Endothelial cell of umbilical vein (primary cell): Measurements from ENCODE around the gene CERS6. TPM values are rescaled to one million over a fixed set of nuclear protein-coding genes. Genes with fewer than 3 reads are reported as not detected.

Experiments
- BruUV-seq: library from RNA; stranded (reverse); fragments of 400-500 nt; replicated peaks from 2 replicates; lab custom pipeline; 2021; lab: Mats Ljungman, UMichigan
- CTCF ChIA-PET: fragments of 300-600, 350-600 bp; sonication (Branson Sonifier 250); formaldehyde crosslinking; loops from one replicate; lab custom pipeline; 2021; ENCODE audit warnings: antibody characterized with exemption, inconsistent platforms; lab: Charles Lee
- POLR2A ChIA-PET: fragments of 300-600, 350-600 bp; sonication (Branson Sonifier 250); formaldehyde crosslinking; loops from one replicate; lab custom pipeline; 2021; ENCODE audit warnings: antibody characterized with exemption, inconsistent platforms; lab: Charles Lee
- DNase-seq: peaks from one replicate; pipeline ENCODE4 v3.0.0-alpha.2; 2011; ENCODE audit warnings: low read depth, low spot score
- FAIRE-seq: peaks from 2 replicates; lab custom pipeline; 2011; peaks lifted over from hg19 to GRCh38; lab: Jason Lieb, UNC
- H2AFZ ChIP-seq: 2 replicates; pipeline ENCODE4 v1.6.0; 2012; ENCODE audit warnings: low read depth, low read length, control low read depth, inconsistent platforms
- H3K27ac ChIP-seq: 2 replicates; pipeline ENCODE4 v1.5.1; 2011; ENCODE audit warnings: low read depth, mild to moderate bottlenecking, control low read depth, low read length, moderate library complexity; ENCODE audit not compliant: insufficient read depth
- H3K27me3 ChIP-seq, 2 experiments: 2 replicates each; pipeline versions ENCODE4 v1.6.0 to v1.6.1; 2011; ENCODE audit warnings: low read length in 2 of 2, mixed read lengths in 1 of 2; ENCODE audit not compliant: control insufficient read depth in 2 of 2, insufficient read depth in 2 of 2
- H3K36me3 ChIP-seq, 2 experiments: 2 replicates in 1 of 2; 3 replicates in 1 of 2; pipeline ENCODE4 v1.5.1; 2011; ENCODE audit warnings: low read length in 2 of 2, mild to moderate bottlenecking in 1 of 2, moderate library complexity in 1 of 2; ENCODE audit not compliant: control insufficient read depth in 2 of 2, insufficient read depth in 2 of 2; ENCODE audit errors: extremely low read depth in 1 of 2
- H3K4me1 ChIP-seq: 3 replicates; pipeline ENCODE4 v1.5.1; 2011; ENCODE audit warnings: mild to moderate bottlenecking, low read length; ENCODE audit not compliant: control insufficient read depth, insufficient read depth; ENCODE audit errors: extremely low read depth
- H3K4me2 ChIP-seq: 2 replicates; pipeline ENCODE4 v1.6.1; 2011; ENCODE audit warnings: low read length, control low read depth, mixed read lengths; ENCODE audit not compliant: insufficient read depth
- H3K4me3 ChIP-seq, 3 experiments: fragments of 200-600 bp in 1 of 3; sonication (generic), shearing (Covaris generic) in 1 of 3; replicated peaks in 1 of 3; 2 replicates each; pipeline ENCODE4 v1.5.1; 2011 to 2016; ENCODE audit warnings: control low read depth in 3 of 3, low read length in 3 of 3, mild to moderate bottlenecking in 2 of 3, inconsistent platforms in 1 of 3, low read depth in 1 of 3, moderate library complexity in 1 of 3; ENCODE audit not compliant: insufficient read depth in 1 of 3
- H3K79me2 ChIP-seq: 2 replicates; pipeline ENCODE4 v1.6.0; 2012; ENCODE audit warnings: low read length, inconsistent platforms; ENCODE audit not compliant: control insufficient read depth, insufficient read depth
- H3K9ac ChIP-seq: replicated peaks from 2 replicates; pipeline ENCODE3; 2011; ENCODE audit warnings: low read length, control low read depth; ENCODE audit not compliant: insufficient read depth; ENCODE audit errors: extremely low read depth
- H3K9me1 ChIP-seq: replicated peaks from 3 replicates; pipeline ENCODE4 v1.6.0; 2011; ENCODE audit warnings: mild to moderate bottlenecking, low read length; ENCODE audit not compliant: control insufficient read depth, insufficient read depth; ENCODE audit errors: extremely low read depth
- H3K9me3 ChIP-seq: replicated peaks from 2 replicates; pipeline ENCODE4 v1.5.1; 2012; ENCODE audit warnings: low read length, inconsistent platforms; ENCODE audit not compliant: control insufficient read depth, insufficient read depth
- H4K20me1 ChIP-seq: replicated peaks from 2 replicates; pipeline ENCODE3; 2011; ENCODE audit warnings: mild to moderate bottlenecking, low read length; ENCODE audit not compliant: control insufficient read depth, insufficient read depth; ENCODE audit errors: extremely low read depth
- CTCF ChIP-seq, 2 donors: IDR thresholded peaks; 1 replicate in 1 of 2; 2 replicates in 1 of 2; pipeline ENCODE4 v1.5.1; 2011; ENCODE audit warnings: low read length in 2 of 2, mild to moderate bottlenecking in 2 of 2, moderate library complexity in 2 of 2, control low read depth in 1 of 2, inconsistent platforms in 1 of 2, low read depth in 1 of 2; ENCODE audit not compliant: insufficient read depth in 1 of 2; ENCODE audit errors: extremely low read depth in 1 of 2
- EZH2 ChIP-seq: IDR thresholded peaks from 2 replicates; pipeline ENCODE4 v1.6.1; 2012; ENCODE audit warnings: borderline replicate concordance, low read depth, mild to moderate bottlenecking, moderate library complexity, low read length, inconsistent platforms; ENCODE audit not compliant: severe bottlenecking
- FOS ChIP-seq: IDR thresholded peaks from 2 replicates; pipeline ENCODE4 v1.6.1; 2011; ENCODE audit warnings: mild to moderate bottlenecking, low read length, moderate library complexity, borderline replicate concordance; ENCODE audit not compliant: insufficient read depth
- GATA2 ChIP-seq: IDR thresholded peaks from 2 replicates; pipeline ENCODE4 v1.7.0; 2011; ENCODE audit warnings: low read depth, mild to moderate bottlenecking, moderate library complexity, mixed read lengths, low read length; ENCODE audit not compliant: insufficient read length, insufficient read depth
- JUN ChIP-seq: IDR thresholded peaks from 2 replicates; pipeline ENCODE4 v1.6.1; 2011; ENCODE audit warnings: borderline replicate concordance, low read depth; ENCODE audit not compliant: insufficient read length, insufficient read depth
- MAX ChIP-seq: IDR thresholded peaks from 2 replicates; pipeline ENCODE4 v1.6.1; 2011; ENCODE audit not compliant: insufficient read depth, insufficient read length
- MYC ChIP-seq: IDR thresholded peaks from one replicate; pipeline ENCODE4 v1.6.1; 2011; ENCODE audit warnings: mild to moderate bottlenecking, low read depth, low read length
- POLR2A ChIP-seq: IDR thresholded peaks from 2 replicates; pipeline ENCODE4 v1.6.1; 2012; ENCODE audit warnings: low read depth, mild to moderate bottlenecking, control low read depth, low read length
- POLR2AphosphoS5 ChIP-seq: IDR thresholded peaks from 2 replicates; pipeline ENCODE4 v1.6.1; 2012; ENCODE audit warnings: low read depth, mild to moderate bottlenecking, control low read depth, low read length, moderate library complexity; ENCODE audit not compliant: insufficient read depth
- dilution Hi-C: fragments of 300-500 bp; cut with MboI; formaldehyde crosslinking; loops from one replicate; pipeline ENCODE4 v1.15.0; 2019; ENCODE audit warnings: low sequenced_read_pairs; ENCODE audit not compliant: extremely low pct_ligation_motif_present
- intact Hi-C: fragments of 100-400 bp; cut with micrococcal nuclease; formaldehyde crosslinking; loops from one replicate; pipeline ENCODE4 v1.10.0; 2022
- polyA plus RNA-seq, 4 experiments: library from polyadenylated mRNA; depleted of rRNA in 3 of 4; stranded (reverse) in 3 of 4; unstranded in 1 of 4; fragments of >200 nt; gene quantifications; 2 replicates each; pipeline versions ENCODE4 v1.2.1 to v1.2.3, GENCODE V29; 2011 to 2012; ENCODE audit warnings: missing spikeins in 1 of 4
- total RNA-seq: library from RNA; stranded (reverse); gene quantifications from 2 replicates; pipeline ENCODE4 v1.2.3, GENCODE V29; 2021

Gene CERS6
- total and polyA plus RNA-seq, 2 donors (not counting 3 experiments of a cell fraction or from before 2014, with no cell fraction given): 2.7 to 11.7 TPM

GRCh38 chr2:168612719-168613118 is 156.6 kb downstream of the CERS6 start:
- no peaks in the 10 kb centered on the region for H3K36me3 ChIP-seq
- intact Hi-C loops (no loop called here), dilution Hi-C loops (no loop called here)
- H3K9me1 ChIP-seq: no peaks in the 10 kb centered on the region
- H3K27ac ChIP-seq: no peak overlapping the region
- no peak overlapping the region for H3K9ac ChIP-seq
- no peak for TF ChIP-seq MAX
- no peak for TF ChIP-seq FOS
- no peak for TF ChIP-seq EZH2
- TF ChIP-seq MYC: no peak
- no peak for TF ChIP-seq POLR2AphosphoS5
- TF ChIP-seq JUN: no peak
- TF ChIP-seq CTCF (IDR thresholded peaks at IDR 0.05; ENCODE audit: extremely low read depth in 1 of 2, insufficient read depth in 1 of 2, low read depth in 1 of 2, low read length in 2 of 2): no peak
- no peak for TF ChIP-seq GATA2
- TF ChIP-seq POLR2A: no peak
- ChIA-PET CTCF (no interaction called here), POLR2A (no interaction called here)
- no peak overlapping the region for H3K4me3 ChIP-seq
- H3K9me3 ChIP-seq: no peaks in the 10 kb centered on the region
- no peaks in the 10 kb centered on the region for H4K20me1 ChIP-seq
- no peak overlapping the region for H2AFZ ChIP-seq
- no peak for FAIRE-seq
- DNase-seq: no peak
- no peaks in the 10 kb centered on the region for H3K27me3 ChIP-seq
- H3K79me2 ChIP-seq: no peaks in the 10 kb centered on the region
- H3K4me2 ChIP-seq: no peak overlapping the region
- H3K4me1 ChIP-seq: no peaks in the 10 kb centered on the region
- BruUV-seq: no TSS peak
